ENCODE data around the gene KIR2DL1.
"Not testable (repeated sequence)": the region's sequence is repeated elsewhere in the genome, so short reads cannot be mapped to it uniquely, and the experiment has no call there.

Gene KIR2DL1

DNA sequence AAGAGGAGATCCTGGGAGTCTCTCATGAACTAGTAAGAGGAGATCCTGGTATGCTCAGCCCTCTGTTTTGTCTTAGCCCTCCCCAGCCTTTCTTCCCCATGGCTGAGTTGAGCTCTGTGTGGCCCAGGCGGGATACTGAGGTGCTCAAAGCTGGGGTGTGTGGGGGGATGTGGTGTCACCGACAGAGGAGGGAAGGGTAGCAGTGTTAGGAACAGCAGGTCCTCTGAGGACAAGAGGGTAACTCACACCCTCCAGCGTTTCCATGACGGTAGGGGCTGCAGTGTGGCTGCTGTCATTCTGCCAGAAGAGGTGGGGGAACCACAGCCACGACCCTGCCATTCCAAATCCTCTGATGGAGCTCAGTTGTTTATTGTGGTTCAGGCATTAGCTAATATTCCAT is 34.5 kb downstream of the KIR2DL1 start:
- Histone ChIP-seq H3K36me3 (no peaks in the 10 kb centered on the region), H3K27me3 (peaks cover 24% of the 10 kb centered on the region), H3K27ac (no peak overlapping the region), H3K9me3 (no peaks in the 10 kb centered on the region), H3K4me1 (ENCODE audit: control insufficient read depth in 1 of 2, insufficient read depth in 1 of 2, low read depth in 1 of 2, low read length in 1 of 2) (no peaks in the 10 kb centered on the region), H3K4me3 (ENCODE audit: low read depth in 1 of 2, low read length in 1 of 2) (no peak overlapping the region)
- TF ChIP-seq, protein P1, sequence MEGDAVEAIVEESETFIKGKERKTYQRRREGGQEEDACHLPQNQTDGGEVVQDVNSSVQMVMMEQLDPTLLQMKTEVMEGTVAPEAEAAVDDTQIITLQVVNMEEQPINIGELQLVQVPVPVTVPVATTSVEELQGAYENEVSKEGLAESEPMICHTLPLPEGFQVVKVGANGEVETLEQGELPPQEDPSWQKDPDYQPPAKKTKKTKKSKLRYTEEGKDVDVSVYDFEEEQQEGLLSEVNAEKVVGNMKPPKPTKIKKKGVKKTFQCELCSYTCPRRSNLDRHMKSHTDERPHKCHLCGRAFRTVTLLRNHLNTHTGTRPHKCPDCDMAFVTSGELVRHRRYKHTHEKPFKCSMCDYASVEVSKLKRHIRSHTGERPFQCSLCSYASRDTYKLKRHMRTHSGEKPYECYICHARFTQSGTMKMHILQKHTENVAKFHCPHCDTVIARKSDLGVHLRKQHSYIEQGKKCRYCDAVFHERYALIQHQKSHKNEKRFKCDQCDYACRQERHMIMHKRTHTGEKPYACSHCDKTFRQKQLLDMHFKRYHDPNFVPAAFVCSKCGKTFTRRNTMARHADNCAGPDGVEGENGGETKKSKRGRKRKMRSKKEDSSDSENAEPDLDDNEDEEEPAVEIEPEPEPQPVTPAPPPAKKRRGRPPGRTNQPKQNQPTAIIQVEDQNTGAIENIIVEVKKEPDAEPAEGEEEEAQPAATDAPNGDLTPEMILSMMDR (IDR thresholded peaks at IDR 0.05): no peak

DNA sequence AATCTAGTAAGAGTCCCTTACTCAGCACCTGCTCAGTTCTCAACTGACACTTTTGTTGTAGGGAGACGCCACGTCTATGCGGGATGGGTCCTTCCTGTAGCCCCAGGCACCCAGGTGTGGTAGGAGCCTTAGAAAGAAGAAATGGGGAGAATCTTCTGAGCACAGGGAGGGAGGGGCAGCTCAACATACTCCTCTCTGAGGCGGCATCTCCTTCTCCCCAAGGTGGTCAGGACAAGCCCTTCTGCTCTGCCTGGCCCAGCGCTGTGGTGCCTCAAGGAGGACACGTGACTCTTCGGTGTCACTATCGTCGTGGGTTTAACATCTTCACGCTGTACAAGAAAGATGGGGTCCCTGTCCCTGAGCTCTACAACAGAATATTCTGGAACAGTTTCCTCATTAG is 35.0 kb downstream of the KIR2DL1 start:
- Histone ChIP-seq H3K27ac (no peak overlapping the region), H3K4me1 (ENCODE audit: control insufficient read depth in 1 of 2, insufficient read depth in 1 of 2, low read depth in 1 of 2, low read length in 1 of 2) (no peaks in the 10 kb centered on the region), H3K4me3 (ENCODE audit: low read depth in 1 of 2, low read length in 1 of 2) (no peak overlapping the region), H3K9me3 (no peaks in the 10 kb centered on the region), H3K27me3 (peaks cover 27% of the 10 kb centered on the region), H3K36me3 (no peaks in the 10 kb centered on the region)
- TF ChIP-seq, protein P1 (IDR thresholded peaks at IDR 0.05): no peak

DNA sequence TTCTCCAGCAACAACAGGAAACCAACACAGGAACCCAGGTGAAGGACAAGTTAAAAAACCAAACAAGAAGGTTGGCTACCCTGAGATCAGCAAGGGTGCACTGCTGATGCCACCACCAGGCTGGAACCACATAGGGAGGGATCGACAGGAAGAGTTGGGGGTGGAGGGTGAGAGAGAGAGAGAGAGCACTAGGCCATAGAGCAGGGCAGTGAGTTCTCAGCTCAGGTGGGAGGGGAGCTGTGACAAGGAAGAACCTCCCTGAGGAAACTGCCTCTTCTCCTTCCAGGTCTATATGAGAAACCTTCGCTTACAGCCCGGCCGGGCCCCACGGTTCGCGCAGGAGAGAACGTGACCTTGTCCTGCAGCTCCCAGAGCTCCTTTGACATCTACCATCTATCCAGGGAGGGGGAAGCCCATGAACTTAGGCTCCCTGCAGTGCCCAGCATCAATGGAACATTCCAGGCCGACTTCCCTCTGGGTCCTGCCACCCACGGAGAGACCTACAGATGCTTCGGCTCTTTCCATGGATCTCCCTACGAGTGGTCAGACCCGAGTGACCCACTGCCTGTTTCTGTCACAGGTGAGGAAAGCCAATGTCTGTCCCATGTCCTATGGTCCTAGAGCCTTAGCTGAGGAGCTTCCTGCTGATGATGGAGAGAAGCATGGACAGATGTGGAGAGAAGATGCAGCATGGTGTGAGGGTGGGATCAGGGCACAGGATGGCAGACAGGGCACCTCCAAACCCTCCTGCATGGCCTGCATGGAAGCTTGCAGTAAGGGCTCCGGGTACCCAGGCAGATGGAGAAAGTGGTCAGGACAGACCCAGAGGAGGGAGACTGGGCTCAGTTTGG is 36.3 kb downstream of the KIR2DL1 start:
- no peaks in the 10 kb centered on the region for H3K4me1 ChIP-seq (ENCODE audit: control insufficient read depth in 1 of 2, insufficient read depth in 1 of 2, low read depth in 1 of 2, low read length in 1 of 2)

DNA sequence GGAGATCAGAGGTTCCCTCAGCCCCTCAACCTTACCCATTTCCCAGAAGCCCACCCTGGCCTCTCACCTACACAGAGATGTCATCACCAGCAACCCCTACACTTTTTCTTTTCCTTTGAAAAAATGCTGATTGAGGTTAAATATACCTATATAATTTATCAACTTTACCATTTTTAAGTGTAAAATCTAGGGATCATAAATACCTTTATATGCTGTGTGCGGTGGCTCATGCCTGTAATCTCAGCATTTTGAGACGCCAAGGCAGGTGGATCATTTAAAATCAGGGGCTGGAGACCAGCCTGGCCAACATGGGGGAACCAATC is 36.9 kb downstream of the KIR2DL1 start:
- no peak overlapping the region for H3K4me3 ChIP-seq (ENCODE audit: low read depth in 1 of 2, low read length in 1 of 2)
- H3K27ac ChIP-seq: no peak overlapping the region
- H3K9me3 ChIP-seq: no peaks in the 10 kb centered on the region
- no peaks in the 10 kb centered on the region for H3K4me1 ChIP-seq (ENCODE audit: control insufficient read depth in 1 of 2, insufficient read depth in 1 of 2, low read depth in 1 of 2, low read length in 1 of 2)
- TF ChIP-seq, protein P1 (IDR thresholded peaks at IDR 0.05): no peak
- no peaks in the 10 kb centered on the region for H3K36me3 ChIP-seq
- H3K27me3 ChIP-seq: peaks cover 29% of the 10 kb centered on the region

More for the DNA sequence above, 36.3 kb downstream of the KIR2DL1 start:
- TF ChIP-seq, protein P1 (IDR thresholded peaks at IDR 0.05): no peak
- H3K27me3 ChIP-seq: peaks cover 27% of the 10 kb centered on the region
- no peaks in the 10 kb centered on the region for H3K36me3 ChIP-seq
- H3K27ac ChIP-seq: no peak overlapping the region
- no peaks in the 10 kb centered on the region for H3K9me3 ChIP-seq
- H3K4me3 ChIP-seq (ENCODE audit: low read depth in 1 of 2, low read length in 1 of 2): no peak overlapping the region

DNA sequence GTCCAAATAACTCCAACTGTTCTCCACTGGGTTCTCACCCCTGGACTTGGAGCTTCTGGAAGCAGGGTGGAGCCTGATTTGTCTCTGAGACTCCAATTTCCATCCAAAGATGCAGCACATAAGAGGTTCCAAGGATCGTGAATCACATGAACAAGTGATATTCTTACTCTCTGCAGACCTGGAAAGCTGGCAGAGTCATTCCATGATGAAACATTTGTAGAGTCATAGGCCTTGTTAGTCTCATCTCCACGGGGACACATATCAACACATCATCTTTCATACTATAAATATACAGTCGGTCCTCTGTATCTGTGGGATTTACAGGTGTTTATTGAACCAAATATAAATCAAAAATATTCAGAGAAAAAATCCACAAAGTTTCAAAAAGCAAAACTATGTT is 45.0 kb downstream of the KIR2DL1 start:
- not testable (repeated sequence) for H3K27me3 ChIP-seq; H3K4me1 ChIP-seq (ENCODE audit: control insufficient read depth in 1 of 2, insufficient read depth in 1 of 2, low read depth in 1 of 2, low read length in 1 of 2); H3K4me3 ChIP-seq (ENCODE audit: low read depth in 1 of 2, low read length in 1 of 2); H3K27ac ChIP-seq; H3K36me3 ChIP-seq; H3K9me3 ChIP-seq

DNA sequence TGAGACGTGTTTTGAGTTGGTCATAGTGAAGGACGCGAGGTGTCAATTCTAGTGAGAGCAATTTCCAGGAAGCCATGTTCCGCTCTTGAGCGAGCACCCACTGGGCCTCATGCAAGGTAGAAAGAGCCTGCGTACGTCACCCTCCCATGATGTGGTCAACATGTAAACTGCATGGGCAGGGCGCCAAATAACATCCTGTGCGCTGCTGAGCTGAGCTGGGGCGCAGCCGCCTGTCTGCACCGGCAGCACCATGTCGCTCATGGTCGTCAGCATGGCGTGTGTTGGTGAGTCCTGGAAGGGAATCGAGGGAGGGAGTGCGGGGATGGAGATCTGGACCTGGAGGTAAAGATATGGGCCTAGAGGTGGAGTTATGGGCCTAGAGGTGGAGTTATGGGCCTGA is 46.7 kb downstream of the KIR2DL1 start, which contains the start of gene KIR3DL1:
TSS of gene KIR3DL1 (plus strand) at position 218 of the 400 bp plus-strand sequence.
- not testable (repeated sequence) for H3K27ac ChIP-seq; H3K27me3 ChIP-seq; H3K36me3 ChIP-seq; H3K4me3 ChIP-seq (ENCODE audit: low read depth in 1 of 2, low read length in 1 of 2); H3K4me1 ChIP-seq (ENCODE audit: control insufficient read depth in 1 of 2, insufficient read depth in 1 of 2, low read depth in 1 of 2, low read length in 1 of 2); H3K9me3 ChIP-seq
